SU-DHL-6 (cell line): ENCODE results near the gene BTNL2.

Experiments
- H2AFZ ChIP-seq: fragments of 200-600 bp; sonication (generic); 2 replicates; pipeline ENCODE4 v1.6.1; 2014; ENCODE audit warnings: low read depth, mild to moderate bottlenecking, moderate library complexity, mixed read lengths, antibody characterized with exemption, low read length; ENCODE audit not compliant: severe bottlenecking
- H3F3A ChIP-seq: fragments of 200-600 bp; shearing (Covaris generic); 2 replicates; pipeline ENCODE4 v1.6.0; 2016; ENCODE audit warnings: antibody characterized with exemption, mild to moderate bottlenecking; ENCODE audit not compliant: insufficient read depth
- H3K27ac ChIP-seq: fragments of 200-600 bp; sonication (generic); 2 replicates; pipeline ENCODE4 v1.5.1; 2016; ENCODE audit warnings: low read depth, mild to moderate bottlenecking, low read length, moderate library complexity, mixed read lengths
- H3K27me3 ChIP-seq: fragments of 200-600 bp; sonication (generic), shearing (Covaris generic); 2 replicates; pipeline ENCODE4 v1.6.0; 2014; ENCODE audit warnings: mild to moderate bottlenecking, low read length
- H3K36me3 ChIP-seq: fragments of 200-600 bp; sonication (generic); 2 replicates; pipeline ENCODE4 v1.6.1; 2014; ENCODE audit warnings: mild to moderate bottlenecking, low read length, mixed read lengths
- H3K4me2 ChIP-seq: fragments of 300-600, 200-600 bp; shearing (Covaris generic), sonication (generic); 2 replicates; pipeline ENCODE4 v1.6.0; 2014; ENCODE audit warnings: low read length, low read depth, mild to moderate bottlenecking; ENCODE audit not compliant: poor library complexity, severe bottlenecking
- H3K4me3 ChIP-seq: fragments of 200-600 bp; sonication (generic); 2 replicates; pipeline ENCODE4 v1.5.1; 2014; ENCODE audit warnings: antibody characterized with exemption, low read length, mild to moderate bottlenecking, mixed read lengths; ENCODE audit not compliant: insufficient read depth, poor library complexity, severe bottlenecking
- H3K79me2 ChIP-seq: fragments of 200-600 bp; sonication (generic); 2 replicates; pipeline ENCODE4 v1.6.1; 2014; ENCODE audit warnings: mild to moderate bottlenecking, low read length, moderate library complexity; ENCODE audit not compliant: insufficient read depth
- H3K9ac ChIP-seq: fragments of 200-600 bp; sonication (generic); 2 replicates; pipeline ENCODE4 v1.7.0; 2014; ENCODE audit warnings: mild to moderate bottlenecking, low read length
- H3K9me2 ChIP-seq: fragments of 200-600 bp; sonication (generic); replicated peaks from 2 replicates; pipeline ENCODE4 v1.6.1; 2014; ENCODE audit warnings: low read length; ENCODE audit not compliant: insufficient read depth
- H3K9me3 ChIP-seq: fragments of 200-600 bp; sonication (generic); 2 replicates; pipeline ENCODE4 v1.6.1; 2014; ENCODE audit warnings: low read length, mixed read lengths; ENCODE audit not compliant: insufficient read depth
- H4K20me1 ChIP-seq: fragments of 200-600 bp; sonication (generic); 2 replicates; pipeline ENCODE4 v1.6.1; 2014; ENCODE audit warnings: low read depth, mild to moderate bottlenecking, antibody characterized with exemption, low read length, moderate library complexity, mixed read lengths
- CTCF ChIP-seq: fragments of 200-600 bp; sonication (generic); IDR thresholded peaks from one replicate; pipeline ENCODE4 v1.5.1; 2017; ENCODE audit warnings: antibody characterized with exemption, mild to moderate bottlenecking, low read length, moderate library complexity; ENCODE audit not compliant: insufficient read depth, poor library complexity, severe bottlenecking
- EZH2phosphoT487 ChIP-seq: fragments of 200-600 bp; sonication (generic), shearing (Covaris generic); conservative IDR thresholded peaks from 2 replicates; pipeline ENCODE4 v1.6.1; 2018; ENCODE audit warnings: mild to moderate bottlenecking, antibody characterized with exemption, low read length, moderate library complexity, mixed read lengths

The BTNL2 gene

GRCh38 chr6:32442243-32442667, 35.3 kb upstream of the BTNL2 start:
- Histone ChIP-seq H3K9me2 (no peaks in the 10 kb centered on the region), H3K36me3 (peaks cover 52% of the 10 kb centered on the region), H3K79me2 (peaks cover 22% of the 10 kb centered on the region), H2AFZ (no peak overlapping the region), H3K4me3 (no peak overlapping the region), H3F3A (peaks cover 38% of the 10 kb centered on the region), H3K27ac (no peak overlapping the region), H3K9ac (no peak overlapping the region), H3K4me2 (peak overlapping the region; percentile 62), H3K9me3 (no peaks in the 10 kb centered on the region), H3K27me3 (no peaks in the 10 kb centered on the region), H4K20me1 (peaks cover 4% of the 10 kb centered on the region; the same call in 1 of the 2 replicates)
- no peak for TF ChIP-seq EZH2phosphoT487

- no peaks in the 10 kb centered on the region for H3K27me3 ChIP-seq
- H3K79me2 ChIP-seq: peaks cover 22% of the 10 kb centered on the region
- peaks cover 21% of the 10 kb centered on the region for H3F3A ChIP-seq
- peaks cover 41% of the 10 kb centered on the region for H3K36me3 ChIP-seq
- peak within 1 kb of the TSS; percentile 72 for H2AFZ ChIP-seq
- no peaks in the 10 kb centered on the region for H3K9me3 ChIP-seq
- peak within 1 kb of the TSS; percentile 94 for H3K4me3 ChIP-seq
- peaks cover 4% of the 10 kb centered on the region; the same call in 1 of the 2 replicates for H4K20me1 ChIP-seq
- H3K9ac ChIP-seq: peak within 1 kb of the TSS; percentile 71
- H3K9me2 ChIP-seq: no peaks in the 10 kb centered on the region
- peak within 1 kb of the TSS; percentile 67 for H3K27ac ChIP-seq
- no peak for TF ChIP-seq EZH2phosphoT487
- TF ChIP-seq CTCF: no peak
- H3K4me2 ChIP-seq: peak within 1 kb of the TSS; percentile 62
These were observed 32.7 kb upstream of the BTNL2 start, which contains the start of gene HLA-DRA for GRCh38 chr6:32439602-32440214. HLA-DRA (plus strand) TSS chr6:32439887; CDS start chr6:32439951, 64 bp downstream.

GRCh38 chr6:32439139-32439538, 32.2 kb upstream of the BTNL2 start:
- Histone ChIP-seq H3K27ac (peak overlapping the region; percentile 67), H3K27me3 (no peaks in the 10 kb centered on the region), H3K79me2 (peaks cover 22% of the 10 kb centered on the region), H3K4me2 (peak overlapping the region; percentile 62), H3K9me2 (no peaks in the 10 kb centered on the region), H3K9me3 (no peaks in the 10 kb centered on the region), H3F3A (peaks cover 16% of the 10 kb centered on the region), H3K36me3 (peaks cover 36% of the 10 kb centered on the region), H3K4me3 (peak overlapping the region; percentile 94), H2AFZ (peak overlapping the region; percentile 72), H3K9ac (peak overlapping the region; percentile 71), H4K20me1 (peaks cover 4% of the 10 kb centered on the region; the same call in 1 of the 2 replicates)
- no peak for TF ChIP-seq CTCF
- no peak for TF ChIP-seq EZH2phosphoT487
